H1 (cell line): ENCODE data around the gene SLC22A23. TPM values are rescaled to one million over a fixed set of nuclear protein-coding genes. Genes with fewer than 3 reads are reported as not detected.

Experiments
- CTCF ChIA-PET: fragments of 300-600 bp; sonication (Branson Sonifier 250); formaldehyde crosslinking; loops from one replicate; lab custom pipeline; 2021; ENCODE audit not compliant: partially characterized antibody; lab: Charles Lee
- POLR2A ChIA-PET: fragments of 300-600 bp; sonication (Branson Sonifier 250); formaldehyde crosslinking; loops from one replicate; lab custom pipeline; 2021; ENCODE audit warnings: inconsistent platforms; ENCODE audit not compliant: partially characterized antibody; lab: Charles Lee
- DNase-seq, 2 experiments: peaks; one replicate each; pipeline versions ENCODE4 v3.0.0 to v3.0.0-alpha.2; 2010 to 2022; ENCODE audit warnings: low spot score in 2 of 2, low read depth in 1 of 2, mixed read lengths in 1 of 2
- FAIRE-seq: peaks from 2 replicates; lab custom pipeline; 2011; peaks lifted over from hg19 to GRCh38; lab: Jason Lieb, UNC
- H2AFZ ChIP-seq: 2 replicates; pipeline ENCODE4 v1.8.1; 2012; ENCODE audit warnings: low read length, inconsistent platforms
- H2AK5ac ChIP-seq: 2 replicates; pipeline ENCODE4 v1.6.1; 2013; ENCODE audit warnings: low read depth, low read length
- H2BK120ac ChIP-seq: replicated peaks from 2 replicates; pipeline ENCODE3; 2013; ENCODE audit warnings: low read depth, low read length, inconsistent platforms
- H2BK12ac ChIP-seq: 2 replicates; pipeline ENCODE4 v1.6.1; 2013; ENCODE audit warnings: low read depth, low read length
- H2BK15ac ChIP-seq: 2 replicates; pipeline ENCODE4 v1.6.1; 2013; ENCODE audit warnings: low read length
- H2BK20ac ChIP-seq: 2 replicates; pipeline ENCODE4 v1.6.1; 2013; ENCODE audit warnings: low read length
- H2BK5ac ChIP-seq: 2 replicates; pipeline ENCODE4 v1.6.1; 2013; ENCODE audit warnings: low read depth, low read length
- H3K14ac ChIP-seq: 2 replicates; pipeline ENCODE4 v1.6.1; 2013; ENCODE audit warnings: inconsistent platforms; ENCODE audit not compliant: insufficient read length
- H3K18ac ChIP-seq: 2 replicates; pipeline ENCODE4 v1.6.1; 2013; ENCODE audit warnings: low read length; ENCODE audit errors: extremely low read depth
- H3K23ac ChIP-seq: 2 replicates; pipeline ENCODE4 v1.6.1; 2013; ENCODE audit warnings: inconsistent platforms; ENCODE audit not compliant: insufficient read length
- H3K23me2 ChIP-seq: 2 replicates; pipeline ENCODE4 v1.6.1; 2013; ENCODE audit warnings: low read depth, low read length
- H3K27ac ChIP-seq: 2 replicates; pipeline ENCODE4 v1.6.1; 2011; ENCODE audit warnings: low read depth, low read length, inconsistent platforms
- H3K27me3 ChIP-seq, 4 experiments: replicated peaks in 1 of 4; 1 replicate in 1 of 4; 2 replicates in 3 of 4; pipeline versions ENCODE4 v1.6.1 to v1.8.1; 2011 to 2013; ENCODE audit warnings: low read length in 3 of 4, mild to moderate bottlenecking in 3 of 4, inconsistent platforms in 2 of 4, mixed read lengths in 2 of 4, moderate library complexity in 1 of 4; ENCODE audit not compliant: control insufficient read depth in 3 of 4, insufficient read depth in 3 of 4; ENCODE audit errors: extremely low read depth in 1 of 4
- H3K36me3 ChIP-seq, 4 experiments: 2 replicates each; pipeline versions ENCODE4 v1.6.1 to v1.8.1; 2011 to 2013; ENCODE audit warnings: mild to moderate bottlenecking in 4 of 4, low read length in 3 of 4, moderate library complexity in 2 of 4, control low read depth in 1 of 4, inconsistent platforms in 1 of 4; ENCODE audit not compliant: insufficient read depth in 4 of 4, control insufficient read depth in 2 of 4
- H3K4ac ChIP-seq: replicated peaks from 2 replicates; pipeline ENCODE3; 2013; ENCODE audit warnings: low read length, low read depth, mixed read lengths, inconsistent platforms; ENCODE audit not compliant: insufficient read length
- H3K4me1 ChIP-seq, 4 experiments: replicated peaks in 1 of 4; 1 replicate in 1 of 4; 2 replicates in 3 of 4; pipeline versions ENCODE4 v1.6.1 to v1.8.1; 2011 to 2013; ENCODE audit warnings: low read length in 3 of 4, inconsistent platforms in 2 of 4, mixed read lengths in 1 of 4; ENCODE audit not compliant: insufficient read depth in 4 of 4, control insufficient read depth in 3 of 4
- H3K4me2 ChIP-seq, 2 experiments: 2 replicates each; pipeline versions ENCODE4 v1.6.1 to v1.8.1; 2011 to 2013; ENCODE audit warnings: low read depth in 2 of 2, low read length in 2 of 2, control low read depth in 1 of 2, inconsistent platforms in 1 of 2, mild to moderate bottlenecking in 1 of 2; ENCODE audit not compliant: insufficient read depth in 1 of 2
- H3K4me3 ChIP-seq, 4 experiments: fragments of 200-600, 300-600 bp in 1 of 4; sonication (generic), shearing (Covaris generic), sonication (Bioruptor Twin) in 1 of 4; 2 replicates each; pipeline versions ENCODE4 v1.5.1 to v1.8.1; 2011 to 2016; ENCODE audit warnings: low read length in 4 of 4, low read depth in 3 of 4, control low read depth in 2 of 4, inconsistent platforms in 2 of 4, mild to moderate bottlenecking in 2 of 4, mixed read lengths in 1 of 4, moderate library complexity in 1 of 4; ENCODE audit not compliant: insufficient read depth in 2 of 4; ENCODE audit errors: extremely low read depth in 1 of 4
- H3K56ac ChIP-seq: replicated peaks from 2 replicates; pipeline ENCODE3; 2013; ENCODE audit warnings: low read depth, mild to moderate bottlenecking, mixed read lengths, low read length, inconsistent platforms; ENCODE audit not compliant: insufficient read length
- H3K79me1 ChIP-seq: 2 replicates; pipeline ENCODE4 v1.6.1; 2013; ENCODE audit warnings: low read depth, low read length, control low read depth
- H3K79me2 ChIP-seq, 2 experiments: 2 replicates each; pipeline versions ENCODE4 v1.6.1 to v1.8.1; 2012 to 2013; ENCODE audit warnings: low read length in 2 of 2, mild to moderate bottlenecking in 2 of 2, inconsistent platforms in 1 of 2; ENCODE audit not compliant: insufficient read depth in 2 of 2, control insufficient read depth in 1 of 2
- H3K9ac ChIP-seq, 4 experiments: replicated peaks in 1 of 4; 1 replicate in 1 of 4; 2 replicates in 3 of 4; pipeline versions ENCODE4 v1.6.1 to v1.8.1; 2011 to 2013; ENCODE audit warnings: low read depth in 3 of 4, low read length in 3 of 4, control low read depth in 2 of 4, mild to moderate bottlenecking in 2 of 4, moderate library complexity in 2 of 4, inconsistent platforms in 1 of 4; ENCODE audit errors: extremely low read depth in 1 of 4
- H3K9me3 ChIP-seq, 2 experiments: 2 replicates each; pipeline versions ENCODE4 v1.6.1 to v1.8.1; 2012 to 2013; ENCODE audit warnings: mild to moderate bottlenecking in 2 of 2, moderate library complexity in 2 of 2, control low read depth in 1 of 2, inconsistent platforms in 1 of 2, low read depth in 1 of 2, low read length in 1 of 2, mixed read lengths in 1 of 2; ENCODE audit not compliant: insufficient read depth in 2 of 2
- H4K20me1 ChIP-seq, 2 experiments: replicated peaks in 1 of 2; 2 replicates each; pipeline versions ENCODE3 to v1.8.1; 2011 to 2013; ENCODE audit warnings: inconsistent platforms in 2 of 2, low read length in 2 of 2, mild to moderate bottlenecking in 1 of 2; ENCODE audit not compliant: insufficient read depth in 2 of 2, control insufficient read depth in 1 of 2
- H4K5ac ChIP-seq: 2 replicates; pipeline ENCODE4 v1.6.1; 2013; ENCODE audit warnings: low read length, low read depth, mixed read lengths, inconsistent platforms; ENCODE audit not compliant: insufficient read length
- H4K8ac ChIP-seq: 2 replicates; pipeline ENCODE4 v1.8.0; 2013; ENCODE audit warnings: mild to moderate bottlenecking, moderate library complexity, low read length, inconsistent platforms; ENCODE audit not compliant: insufficient read depth; ENCODE audit errors: extremely low read depth
- H4K91ac ChIP-seq: replicated peaks from 2 replicates; pipeline ENCODE3; 2013; ENCODE audit warnings: low read length, mixed read lengths, inconsistent platforms; ENCODE audit not compliant: insufficient read length
- ATF3 ChIP-seq: IDR thresholded peaks from 2 replicates; pipeline ENCODE4 v1.6.1; 2011; ENCODE audit warnings: low read depth, mild to moderate bottlenecking, low read length; ENCODE audit not compliant: insufficient read depth
- TAF1 ChIP-seq: IDR thresholded peaks from 2 replicates; pipeline ENCODE4 v1.6.1; 2011; ENCODE audit warnings: mild to moderate bottlenecking, low read depth, low read length
- TEAD4 ChIP-seq: IDR thresholded peaks from 2 replicates; pipeline ENCODE4 v1.6.1; 2012; ENCODE audit warnings: low read depth, low read length, inconsistent platforms, mixed read lengths
- WGBS, 2 experiments: shearing (Covaris generic) in 1 of 2; methylation state at CpG; one replicate each; pipeline versions ENCODE4 v1.1.6 to v1.1.7; 2013 to 2015; ENCODE audit warnings: low lambda C conversion rate in 2 of 2, mixed read lengths in 2 of 2, inconsistent platforms in 1 of 2, low coverage in 1 of 2, missing lambda C conversion rate in 1 of 2; ENCODE audit not compliant: insufficient replicate concordance in 2 of 2, insufficient coverage in 1 of 2, insufficient read length in 1 of 2; ENCODE audit errors: extremely low coverage in 1 of 2, missing lambda C conversion rate in 1 of 2; 5-methylcytosine and 5-hydroxymethylcytosine counted together
- polyA plus RNA-seq, 7 experiments: library from polyadenylated mRNA; depleted of rRNA in 3 of 7; stranded (reverse) in 5 of 7; unstranded in 2 of 7; fragments of >200 nt in 5 of 7; fragments of 200-250 nt in 2 of 7; gene quantifications; 1 replicate in 5 of 7; 2 replicates in 1 of 7; 4 replicates in 1 of 7; pipeline versions ENCODE4 v1.2.1 to v1.2.3, GENCODE V29; 2011 to 2013; ENCODE audit warnings: missing spikeins in 2 of 7, mixed read lengths in 2 of 7
- total RNA-seq: library from RNA; stranded (reverse); fragmentation: NEBNext Ultra II Directional; extraction: Animal tissue kit (Norgen Biotek cat#: 25700); gene quantifications from 2 replicates; pipeline ENCODE4 v1.2.1, GENCODE V29; 2021

Gene SLC22A23
- total and polyA plus RNA-seq, 2 of the 8 experiments (the other 6 are each of a cell fraction or from before 2014, with no cell fraction given) = 9.9 to 38.4 TPM

GRCh38 chr6:3482869-3483268 lies 26.0 kb upstream of the SLC22A23 start:
- POLR2A ChIA-PET = interaction anchor here (1.4 kb wide), 1 partner anchor 10 kb away, joined by 3 read pairs; no protein-coding TSS in a partner anchor
- Histone ChIP-seq H3K9me3 (peaks cover 5 to 10% of the 10 kb centered on the region in 2 experiments; a peak in 3 of 4 replicates), H3K27ac (no peak overlapping the region), H4K8ac (no peak overlapping the region), H4K5ac (no peak overlapping the region), H3K4me2 (no peak overlapping the region), H3K79me2 (no peaks in the 10 kb centered on the region), H2BK15ac (0 out of 2 replicates have a peak overlapping the region, but pooled peaks have one; percentile 13), H3K79me1 (no peaks in the 10 kb centered on the region), H2BK12ac (0 out of 2 replicates have a peak overlapping the region, but pooled peaks have one; percentile 10), H2AFZ (peak overlapping the region; percentile 27; the same call in 1 of the 2 replicates), H3K4me3 (no peak overlapping the region), H3K27me3 (no peaks in the 10 kb centered on the region), H3K9ac (no peak overlapping the region), H4K20me1 (no peaks in the 10 kb centered on the region), H3K56ac (no peak overlapping the region), H3K4me1 (peaks cover 4 to 11% (median 6%) of the 10 kb centered on the region in 4 experiments), H3K23ac (no peak overlapping the region), H2AK5ac (no peak overlapping the region), H2BK5ac (no peak overlapping the region), H3K36me3 (no peaks in the 10 kb centered on the region), H3K4ac (no peak overlapping the region), H3K18ac (no peak overlapping the region), H4K91ac (no peak overlapping the region), H2BK20ac (no peak overlapping the region), H2BK120ac (no peak overlapping the region), H3K14ac (no peak overlapping the region), H3K23me2 (no peaks in the 10 kb centered on the region; the same call in 1 of the 2 replicates)
- FAIRE-seq (no peak), DNase-seq (no peak)
- TF ChIP-seq ATF3 (no peak), TAF1 (no peak), TEAD4 (0 out of 2 replicates have a peak, but pooled peaks have one; percentile 42)
- CTCF ChIA-PET = no interaction called here
- 74% methylated on average over 4 of the region's 4 CpGs; no CpG with 5 or more reads in 1 of the 2 experiments for WGBS, 2 experiments
